Upper lobe of left lung (tissue), 6 donors: ENCODE data around the gene IGFBP6. TPM values are rescaled to one million over a fixed set of nuclear protein-coding genes. Genes with fewer than 3 reads are reported as not detected.

Experiments
- ATAC-seq, 2 donors: fragments of 200-7000 bp; cut with Tn5 transposase; one replicate each; pipeline ENCODE4 v1.9.1; 2022; ENCODE audit warnings: mild to moderate bottlenecking in 2 of 2, moderate library complexity in 2 of 2; ENCODE audit not compliant: low FRiP score in 2 of 2
- DNase-seq, 2 donors: peaks; one replicate each; pipeline ENCODE4 v3.0.0-alpha.2; 2019 to 2020
- H3K27ac ChIP-seq, 4 donors: fragments of 200-600 bp; sonication (generic); one replicate each; pipeline ENCODE4 v1.5.1; 2016 to 2019
- H3K27me3 ChIP-seq, 4 donors: fragments of 200-600 bp; sonication (generic); one replicate each; pipeline ENCODE4 v1.5.1; 2017 to 2019
- H3K36me3 ChIP-seq, 4 donors: fragments of 200-600 bp; sonication (generic); one replicate each; pipeline ENCODE4 v1.5.1; 2016 to 2019
- H3K4me1 ChIP-seq, 4 donors: fragments of 200-600 bp; sonication (generic); one replicate each; pipeline ENCODE4 v1.5.1; 2018 to 2019
- H3K4me3 ChIP-seq, 4 donors: fragments of 200-600 bp; sonication (generic); one replicate each; pipeline ENCODE4 v1.5.1; 2017 to 2019; ENCODE audit warnings: mild to moderate bottlenecking in 2 of 4, moderate library complexity in 1 of 4
- H3K9me3 ChIP-seq, 4 donors: fragments of 200-600 bp; sonication (generic); one replicate each; pipeline ENCODE4 v1.5.1; 2018 to 2019
- EP300 ChIP-seq, 4 donors: sonication (generic); formaldehyde crosslinking; IDR thresholded peaks; one replicate each; pipeline ENCODE4 v1.5.1; 2017; ENCODE audit warnings: antibody characterized with exemption in 4 of 4, control low read depth in 2 of 4
- POLR2A ChIP-seq, 4 donors: fragments of 450-650 bp; IDR thresholded peaks; one replicate each; pipeline ENCODE4 v1.5.1; 2016 to 2017; ENCODE audit warnings: antibody characterized with exemption in 4 of 4, mild to moderate bottlenecking in 2 of 4
- POLR2AphosphoS5 ChIP-seq, 2 donors: sonication (generic); formaldehyde crosslinking; IDR thresholded peaks; one replicate each; pipeline ENCODE4 v1.5.1; 2017; ENCODE audit warnings: antibody characterized with exemption in 2 of 2
- WGBS, 2 donors: methylation state at CpG; one replicate each; pipeline ENCODE4 v1.1.5; 2017 to 2018; 5-methylcytosine and 5-hydroxymethylcytosine counted together
- total RNA-seq, 6 donors: library from RNA; depleted of rRNA in 4 of 6; stranded (reverse); fragments of >200 nt in 4 of 6; gene quantifications; one replicate each; pipeline versions ENCODE4 v1.1.0 to v1.2.1, GENCODE V29; 2016 to 2021
- TF ChIP-seq, protein P1 (sequence below), 6 experiments: fragments of 450-650 bp in 4 of 6; fragments of 200-600 bp in 2 of 6; sonication (generic) in 2 of 6; IDR thresholded peaks; one replicate each; pipeline ENCODE4 v1.5.1; 2016 to 2019; ENCODE audit warnings: antibody characterized with exemption in 6 of 6
- donor health status: DM: no; HTN: no; CAD: no; lungs with moderate emphysema.
- donor health status: DM: no; HTN: yes; CAD: no; lungs with severe emphysema.

IGFBP6 gene
- total RNA-seq, 6 donors from 2014 or later: 12.6 to 112 (median 48.9) TPM

DNA sequence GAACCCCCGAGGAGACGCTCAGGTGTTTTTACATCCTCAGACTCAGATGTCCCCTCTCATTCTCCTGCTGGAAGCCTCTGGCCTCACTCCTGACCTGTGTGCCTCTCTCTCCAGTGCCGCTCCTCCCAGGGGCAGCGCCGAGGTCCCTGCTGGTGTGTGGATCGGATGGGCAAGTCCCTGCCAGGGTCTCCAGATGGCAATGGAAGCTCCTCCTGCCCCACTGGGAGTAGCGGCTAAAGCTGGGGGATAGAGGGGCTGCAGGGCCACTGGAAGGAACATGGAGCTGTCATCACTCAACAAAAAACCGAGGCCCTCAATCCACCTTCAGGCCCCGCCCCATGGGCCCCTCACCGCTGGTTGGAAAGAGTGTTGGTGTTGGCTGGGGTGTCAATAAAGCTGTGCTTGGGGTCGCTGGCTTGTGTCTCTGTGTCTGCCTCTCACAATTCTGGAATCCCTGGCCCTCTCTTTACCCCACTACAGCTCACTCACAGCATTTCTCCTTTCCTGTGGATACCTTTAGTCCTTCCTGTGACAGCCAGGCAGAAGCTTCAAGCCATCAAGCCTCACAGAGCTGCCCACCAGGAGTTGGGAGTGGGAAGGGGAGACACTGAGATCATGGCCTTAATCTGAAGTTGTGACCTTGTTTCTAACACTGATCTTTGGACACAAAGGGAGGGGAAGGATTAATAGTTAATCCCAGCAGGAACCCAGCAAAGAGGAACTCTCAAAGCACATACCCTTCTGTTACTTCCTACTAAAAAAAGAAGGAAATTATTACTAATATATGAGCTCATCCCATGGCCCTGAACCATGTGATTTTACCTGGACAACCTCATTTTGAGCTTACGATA, 4.7 kb downstream of the IGFBP6 start:
- H3K36me3 ChIP-seq: no peaks in the 10 kb centered on the region
- DNase-seq: peak in 1 of 2 donors; percentile 65
- H3K4me3 ChIP-seq: no peak overlapping the region
- H3K4me1 ChIP-seq: peaks cover 21 to 34% (median 27%) of the 10 kb centered on the region in 4 donors
- no peak for ATAC-seq
- 84 to 86% methylated on average over 10 to 12 of the region's 12 CpGs for WGBS, 2 donors
- H3K27me3 ChIP-seq: no peaks in the 10 kb centered on the region
- H3K27ac ChIP-seq: peak overlapping the region in 2 of 4 donors; percentile 5 to 32
- H3K9me3 ChIP-seq: no peaks in the 10 kb centered on the region
- TF ChIP-seq POLR2AphosphoS5 (IDR thresholded peaks at IDR 0.05): no peak
- TF ChIP-seq EP300 (IDR thresholded peaks at IDR 0.05): no peak
- TF ChIP-seq, protein P1, sequence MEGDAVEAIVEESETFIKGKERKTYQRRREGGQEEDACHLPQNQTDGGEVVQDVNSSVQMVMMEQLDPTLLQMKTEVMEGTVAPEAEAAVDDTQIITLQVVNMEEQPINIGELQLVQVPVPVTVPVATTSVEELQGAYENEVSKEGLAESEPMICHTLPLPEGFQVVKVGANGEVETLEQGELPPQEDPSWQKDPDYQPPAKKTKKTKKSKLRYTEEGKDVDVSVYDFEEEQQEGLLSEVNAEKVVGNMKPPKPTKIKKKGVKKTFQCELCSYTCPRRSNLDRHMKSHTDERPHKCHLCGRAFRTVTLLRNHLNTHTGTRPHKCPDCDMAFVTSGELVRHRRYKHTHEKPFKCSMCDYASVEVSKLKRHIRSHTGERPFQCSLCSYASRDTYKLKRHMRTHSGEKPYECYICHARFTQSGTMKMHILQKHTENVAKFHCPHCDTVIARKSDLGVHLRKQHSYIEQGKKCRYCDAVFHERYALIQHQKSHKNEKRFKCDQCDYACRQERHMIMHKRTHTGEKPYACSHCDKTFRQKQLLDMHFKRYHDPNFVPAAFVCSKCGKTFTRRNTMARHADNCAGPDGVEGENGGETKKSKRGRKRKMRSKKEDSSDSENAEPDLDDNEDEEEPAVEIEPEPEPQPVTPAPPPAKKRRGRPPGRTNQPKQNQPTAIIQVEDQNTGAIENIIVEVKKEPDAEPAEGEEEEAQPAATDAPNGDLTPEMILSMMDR (IDR thresholded peaks at IDR 0.05): no peak
- no peak for TF ChIP-seq POLR2A (IDR thresholded peaks at IDR 0.05)

DNA sequence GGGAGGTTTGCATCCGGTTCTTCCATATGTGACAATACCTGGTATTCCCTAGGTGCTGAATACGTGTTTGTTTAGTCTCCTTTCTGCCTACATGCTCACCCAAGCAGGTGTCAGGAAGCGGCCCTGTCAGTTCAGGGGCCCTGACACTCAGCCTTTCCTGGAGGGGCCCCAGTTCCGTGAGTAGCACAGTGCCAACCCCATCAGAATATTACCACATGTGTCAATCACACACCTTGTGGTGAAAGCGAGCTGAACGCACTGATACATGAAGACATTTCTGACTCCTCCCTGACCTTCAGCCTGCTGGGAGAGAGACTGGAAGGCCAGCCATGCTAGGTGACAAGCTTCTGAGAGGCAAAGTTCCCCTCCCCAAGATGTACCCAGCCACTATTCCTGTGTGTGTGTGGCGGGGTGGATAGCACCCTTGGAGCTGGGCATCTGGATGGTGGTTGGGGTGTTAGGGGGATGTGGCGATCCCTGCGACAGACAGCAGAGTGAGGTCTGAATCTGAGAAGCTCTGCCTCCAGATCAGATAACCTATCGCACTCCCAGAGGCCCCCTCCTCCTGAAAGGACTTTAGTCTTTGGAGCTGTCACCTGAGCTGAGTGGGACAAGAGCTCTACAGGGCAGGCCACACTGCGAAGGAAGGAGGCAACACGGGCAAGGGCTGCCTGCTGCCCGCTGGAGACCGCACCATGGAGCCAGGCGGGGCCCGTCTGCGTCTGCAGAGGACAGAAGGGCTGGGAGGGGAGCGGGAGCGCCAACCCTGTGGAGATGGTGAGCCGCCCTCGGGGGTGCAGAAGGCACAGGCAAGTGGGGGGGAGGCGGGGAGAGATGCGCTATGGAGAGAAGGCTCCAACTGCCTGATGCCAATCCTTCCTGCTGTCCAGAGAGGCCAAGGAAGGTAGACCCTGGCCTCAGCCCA, 5.7 kb downstream of the IGFBP6 start, which contains the start of gene SOAT2:
Gene SOAT2, plus strand, starts transcription at position 604 of the 925 bp plus-strand sequence. Its CDS starts 92 bp downstream, at position 696.
- peak in 1 of 2 donors; percentile 68 for DNase-seq
- peak within 1 kb of the TSS in 2 of 4 donors; percentile 5 to 52 for H3K27ac ChIP-seq

DNA sequence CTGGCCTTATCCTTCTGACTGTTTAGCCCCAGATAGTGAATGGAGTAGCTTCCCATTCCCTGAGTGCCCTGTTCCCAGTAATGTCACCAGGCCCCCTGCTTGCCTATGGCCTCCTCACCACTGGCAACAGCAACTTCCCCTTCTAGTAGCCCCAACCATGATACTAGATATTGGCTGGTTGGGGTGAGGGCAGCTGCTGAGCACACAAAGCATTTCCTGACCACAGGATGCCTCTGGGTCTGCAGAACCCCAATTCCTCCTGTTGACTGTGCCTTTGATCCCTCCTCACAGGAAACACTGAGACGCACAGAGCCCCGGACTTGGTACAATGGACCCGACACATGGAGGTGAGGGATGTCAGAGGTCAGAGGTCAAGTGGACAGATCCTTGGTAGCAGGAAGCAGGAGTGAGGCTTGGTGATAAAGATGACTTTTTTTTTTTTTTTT, 6.4 kb downstream of the IGFBP6 start:
- ATAC-seq (no peak), DNase-seq (peak in 1 of 2 donors; percentile 32)
- no peaks in the 10 kb centered on the region for H3K9me3 ChIP-seq
- H3K4me3 ChIP-seq: no peak overlapping the region
- peaks cover 5 to 17% (median 9%) of the 10 kb centered on the region in 4 donors for H3K4me1 ChIP-seq
- 34 to 45% methylated on average over 3 of the region's 3 CpGs for WGBS, 2 donors
- peak overlapping the region in 1 of 4 donors; percentile 52 for H3K27ac ChIP-seq
- TF ChIP-seq, protein P1 (IDR thresholded peaks at IDR 0.05): no peak
- no peak for TF ChIP-seq POLR2A (IDR thresholded peaks at IDR 0.05)
- TF ChIP-seq POLR2AphosphoS5 (IDR thresholded peaks at IDR 0.05): peak in 1 of 2 donors; percentile 13
- H3K36me3 ChIP-seq: no peaks in the 10 kb centered on the region
- H3K27me3 ChIP-seq: no peaks in the 10 kb centered on the region

More for the DNA sequence above, 5.7 kb downstream of the IGFBP6 start, which contains the start of gene SOAT2:
- TF ChIP-seq POLR2A (IDR thresholded peaks at IDR 0.05) (no peak), POLR2AphosphoS5 (IDR thresholded peaks at IDR 0.05) (no peak), EP300 (IDR thresholded peaks at IDR 0.05) (no peak)
- TF ChIP-seq, protein P1 (IDR thresholded peaks at IDR 0.05): no peak
- Histone ChIP-seq H3K4me1 (peaks cover 12 to 25% (median 17%) of the 10 kb centered on the region in 4 donors), H3K27me3 (no peaks in the 10 kb centered on the region), H3K36me3 (no peaks in the 10 kb centered on the region), H3K9me3 (no peaks in the 10 kb centered on the region), H3K4me3 (no peak within 1 kb of the TSS)
- no peak for ATAC-seq
- WGBS, 2 donors: 72 to 74% methylated on average over 18 to 22 of the region's 23 CpGs

DNA sequence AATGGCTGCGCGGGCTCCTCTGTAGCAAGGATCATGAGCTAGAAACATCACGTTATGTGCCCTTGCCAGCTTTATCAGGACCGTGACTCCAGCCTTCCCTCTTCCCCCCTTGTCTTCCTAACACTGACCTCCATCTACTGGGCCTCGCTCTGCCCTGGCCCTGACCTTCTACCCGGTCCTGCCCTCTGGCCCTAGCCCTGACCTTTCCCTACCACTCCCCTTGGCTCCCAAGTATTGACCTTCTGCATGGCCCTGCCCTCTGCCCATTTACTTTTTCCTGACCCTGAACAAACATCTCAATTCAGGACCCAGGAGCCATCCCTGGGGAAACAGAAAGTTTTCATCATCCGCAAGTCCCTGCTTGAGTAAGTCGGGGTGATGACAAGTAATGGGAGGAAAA, 7.8 kb downstream of the IGFBP6 start:
- H3K27ac ChIP-seq: no peak overlapping the region
- 90 to 94% methylated on average over 8 of the region's 8 CpGs for WGBS, 2 donors
- H3K27me3 ChIP-seq: no peaks in the 10 kb centered on the region
- no peaks in the 10 kb centered on the region for H3K36me3 ChIP-seq
- ATAC-seq: no peak
- TF ChIP-seq POLR2A (IDR thresholded peaks at IDR 0.05) (no peak), EP300 (IDR thresholded peaks at IDR 0.05) (no peak), POLR2AphosphoS5 (IDR thresholded peaks at IDR 0.05) (no peak)
- TF ChIP-seq, protein P1 (IDR thresholded peaks at IDR 0.05): no peak
- no peaks in the 10 kb centered on the region for H3K9me3 ChIP-seq
- peaks cover 0 to 11% (median 4%) of the 10 kb centered on the region in 4 donors for H3K4me1 ChIP-seq
- no peak for DNase-seq
- H3K4me3 ChIP-seq: no peak overlapping the region
